HL-60 (cell line): Measurements from ENCODE around the gene RUFY4.

Source experiments
- CTCF ChIP-seq: IDR thresholded peaks from one replicate; pipeline ENCODE4 v1.5.1; 2011; ENCODE audit warnings: low read length, control low read depth, inconsistent platforms; ENCODE audit not compliant: insufficient read depth
- TF ChIP-seq, protein P1 (sequence below): IDR thresholded peaks from 2 replicates; pipeline ENCODE4 v1.6.1; 2012; ENCODE audit warnings: low read depth; ENCODE audit not compliant: insufficient replicate concordance

DNA sequence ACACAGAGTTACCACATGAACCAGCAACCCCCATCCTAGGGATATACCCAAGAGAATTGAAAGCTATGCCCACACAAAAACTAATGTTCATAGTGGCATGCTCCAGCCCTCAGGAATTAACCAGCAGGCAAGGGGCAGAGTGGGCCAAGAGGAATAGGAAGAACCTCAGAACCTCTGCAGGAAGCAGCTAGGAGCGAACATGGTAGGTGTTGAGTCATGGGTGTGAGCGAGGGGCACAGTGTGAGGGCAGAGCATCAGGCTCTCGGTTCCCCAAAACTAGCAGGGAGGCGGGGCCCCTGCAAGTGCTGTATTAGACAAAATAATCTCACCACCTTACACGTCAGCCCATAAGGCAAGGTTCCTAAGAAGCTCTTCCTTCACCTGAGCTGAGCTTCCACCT lies 5.6 kb upstream of the RUFY4 start:
- TF ChIP-seq CTCF: no peak
- TF ChIP-seq, protein P1, sequence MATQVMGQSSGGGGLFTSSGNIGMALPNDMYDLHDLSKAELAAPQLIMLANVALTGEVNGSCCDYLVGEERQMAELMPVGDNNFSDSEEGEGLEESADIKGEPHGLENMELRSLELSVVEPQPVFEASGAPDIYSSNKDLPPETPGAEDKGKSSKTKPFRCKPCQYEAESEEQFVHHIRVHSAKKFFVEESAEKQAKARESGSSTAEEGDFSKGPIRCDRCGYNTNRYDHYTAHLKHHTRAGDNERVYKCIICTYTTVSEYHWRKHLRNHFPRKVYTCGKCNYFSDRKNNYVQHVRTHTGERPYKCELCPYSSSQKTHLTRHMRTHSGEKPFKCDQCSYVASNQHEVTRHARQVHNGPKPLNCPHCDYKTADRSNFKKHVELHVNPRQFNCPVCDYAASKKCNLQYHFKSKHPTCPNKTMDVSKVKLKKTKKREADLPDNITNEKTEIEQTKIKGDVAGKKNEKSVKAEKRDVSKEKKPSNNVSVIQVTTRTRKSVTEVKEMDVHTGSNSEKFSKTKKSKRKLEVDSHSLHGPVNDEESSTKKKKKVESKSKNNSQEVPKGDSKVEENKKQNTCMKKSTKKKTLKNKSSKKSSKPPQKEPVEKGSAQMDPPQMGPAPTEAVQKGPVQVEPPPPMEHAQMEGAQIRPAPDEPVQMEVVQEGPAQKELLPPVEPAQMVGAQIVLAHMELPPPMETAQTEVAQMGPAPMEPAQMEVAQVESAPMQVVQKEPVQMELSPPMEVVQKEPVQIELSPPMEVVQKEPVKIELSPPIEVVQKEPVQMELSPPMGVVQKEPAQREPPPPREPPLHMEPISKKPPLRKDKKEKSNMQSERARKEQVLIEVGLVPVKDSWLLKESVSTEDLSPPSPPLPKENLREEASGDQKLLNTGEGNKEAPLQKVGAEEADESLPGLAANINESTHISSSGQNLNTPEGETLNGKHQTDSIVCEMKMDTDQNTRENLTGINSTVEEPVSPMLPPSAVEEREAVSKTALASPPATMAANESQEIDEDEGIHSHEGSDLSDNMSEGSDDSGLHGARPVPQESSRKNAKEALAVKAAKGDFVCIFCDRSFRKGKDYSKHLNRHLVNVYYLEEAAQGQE: no peak
